GM23338 (cell line): ENCODE results near the gene MMAB.

Source experiments
- CREB1 ChIP-seq: fragments of 250-450 bp; sonication (Bioruptor Pico); IDR thresholded peaks from 2 replicates; pipeline ENCODE4 v1.5.0; 2020; ENCODE audit warnings: low read depth, mild to moderate bottlenecking, moderate library complexity
- EZH2 ChIP-seq: fragments of 200-600 bp; sonication (generic); IDR thresholded peaks from one replicate; pipeline ENCODE4 v1.8.0; 2017; ENCODE audit warnings: antibody characterized with exemption, mild to moderate bottlenecking, low read depth; ENCODE audit not compliant: unreplicated experiment
- EZH2phosphoT487 ChIP-seq: fragments of 200-600 bp; sonication (generic); IDR thresholded peaks from one replicate; pipeline ENCODE4 v1.8.1; 2018; ENCODE audit warnings: antibody characterized with exemption; ENCODE audit not compliant: unreplicated experiment
- POLR2AphosphoS5 ChIP-seq: IDR thresholded peaks from 2 replicates; pipeline ENCODE4 v1.6.1; 2016; ENCODE audit warnings: antibody characterized with exemption, low read depth
- TF ChIP-seq, protein P1 (sequence below), 2 experiments: fragments of 200-600 bp in 1 of 2; sonication (generic) in 1 of 2; conservative IDR thresholded peaks; 2 replicates each; pipeline versions ENCODE4 v1.5.1 to v1.6.1; 2016 to 2017; ENCODE audit warnings: antibody characterized with exemption in 2 of 2, low read depth in 2 of 2, mild to moderate bottlenecking in 2 of 2, moderate library complexity in 1 of 2

DNA sequence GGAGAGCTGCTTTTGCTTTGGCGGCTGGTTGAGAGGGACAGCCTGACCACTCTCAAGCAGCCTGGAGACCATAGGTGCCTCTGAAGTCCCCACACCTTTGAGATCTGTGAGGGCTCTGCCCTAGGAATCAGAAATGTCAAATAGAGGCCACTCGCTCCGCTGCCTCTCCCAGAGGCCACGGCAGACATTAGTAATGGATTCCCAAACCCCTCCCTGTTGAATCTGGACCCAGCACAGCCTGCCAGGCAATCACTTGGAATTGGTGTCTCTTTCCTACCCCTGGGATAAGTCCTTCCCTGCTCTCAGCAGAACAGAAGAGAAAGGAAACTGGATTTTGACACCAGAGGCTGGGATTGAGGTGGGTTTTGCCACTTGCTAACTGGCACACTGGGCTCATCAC, 25.0 kb downstream of the MMAB start:
- TF ChIP-seq EZH2, result no peak
- TF ChIP-seq, protein P1, sequence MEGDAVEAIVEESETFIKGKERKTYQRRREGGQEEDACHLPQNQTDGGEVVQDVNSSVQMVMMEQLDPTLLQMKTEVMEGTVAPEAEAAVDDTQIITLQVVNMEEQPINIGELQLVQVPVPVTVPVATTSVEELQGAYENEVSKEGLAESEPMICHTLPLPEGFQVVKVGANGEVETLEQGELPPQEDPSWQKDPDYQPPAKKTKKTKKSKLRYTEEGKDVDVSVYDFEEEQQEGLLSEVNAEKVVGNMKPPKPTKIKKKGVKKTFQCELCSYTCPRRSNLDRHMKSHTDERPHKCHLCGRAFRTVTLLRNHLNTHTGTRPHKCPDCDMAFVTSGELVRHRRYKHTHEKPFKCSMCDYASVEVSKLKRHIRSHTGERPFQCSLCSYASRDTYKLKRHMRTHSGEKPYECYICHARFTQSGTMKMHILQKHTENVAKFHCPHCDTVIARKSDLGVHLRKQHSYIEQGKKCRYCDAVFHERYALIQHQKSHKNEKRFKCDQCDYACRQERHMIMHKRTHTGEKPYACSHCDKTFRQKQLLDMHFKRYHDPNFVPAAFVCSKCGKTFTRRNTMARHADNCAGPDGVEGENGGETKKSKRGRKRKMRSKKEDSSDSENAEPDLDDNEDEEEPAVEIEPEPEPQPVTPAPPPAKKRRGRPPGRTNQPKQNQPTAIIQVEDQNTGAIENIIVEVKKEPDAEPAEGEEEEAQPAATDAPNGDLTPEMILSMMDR (conservative IDR thresholded peaks at IDR 0.05; ENCODE audit: low read depth in 2 of 2), result no peak
- TF ChIP-seq CREB1, result no peak
- no peak for TF ChIP-seq POLR2AphosphoS5
- no peak for TF ChIP-seq EZH2phosphoT487
